Pericardium fibroblast (primary cell): ENCODE data around the gene CD163. TPM values are rescaled to one million over a fixed set of nuclear protein-coding genes. Genes with fewer than 3 reads are reported as not detected.

Source experiments
- total RNA-seq: library from RNA; depleted of rRNA; stranded (reverse); fragments of >200 nt; gene quantifications from 2 replicates; pipeline ENCODE4 v1.2.3, GENCODE V29; 2015

The CD163 gene
- total RNA-seq: not detected in 2 replicates

DNA sequence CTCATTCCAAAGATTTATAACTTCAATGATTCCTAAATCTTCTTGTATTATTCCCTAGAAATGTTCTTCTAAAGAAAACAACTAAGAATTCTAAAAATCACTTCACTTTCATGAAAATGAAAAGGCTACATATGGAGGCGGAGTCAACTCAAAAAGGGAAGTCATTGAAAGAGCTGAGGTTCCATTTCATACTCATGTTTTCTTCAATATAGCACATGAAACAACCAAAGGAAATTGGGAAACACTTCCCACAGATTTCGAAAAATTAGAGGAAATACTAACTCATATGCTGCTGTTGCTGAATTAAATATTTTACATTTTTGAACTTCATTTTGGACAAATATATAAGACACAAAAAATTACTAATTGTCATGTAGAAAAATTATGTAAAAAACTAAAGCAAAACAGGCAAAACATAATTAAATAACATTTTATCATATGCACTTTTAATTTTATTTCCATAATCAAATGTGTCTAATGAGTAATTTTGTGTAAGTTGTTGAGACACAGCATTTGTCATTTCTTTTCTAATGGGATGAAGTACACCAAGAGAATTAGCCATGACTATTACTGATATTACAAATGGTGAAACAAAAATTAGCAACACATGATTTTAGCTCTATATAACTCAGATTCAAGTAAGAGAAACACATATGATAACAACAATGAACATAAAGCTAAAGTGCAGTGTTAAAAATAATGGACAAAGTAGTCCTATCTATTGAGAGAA, at the start of gene CD163:
Gene CD163 (minus strand): TSS at position 92 of the 730 bp plus-strand sequence. CDS start 87 bp downstream, at position 5.

GRCh38 chr12:7444076-7444475, 59.5 kb downstream of the CD163 start, which contains the start of gene CD163L1:
Gene CD163L1, minus strand, starts transcription at chr12:7444153. Its CDS starts 26 bp downstream, at chr12:7444127.

Other genes with a start within 250 kb of the CD163 start
- not detected in 2 replicates for gene ACSM4, start 199.7 kb downstream of the CD163 start, total RNA-seq
- gene CD163L1, start 59.6 kb downstream of the CD163 start, total RNA-seq: not detected in 2 replicates
- gene APOBEC1, start 162.1 kb upstream of the CD163 start, total RNA-seq: not detected in 2 replicates
- gene GDF3, start 192.0 kb upstream of the CD163 start, total RNA-seq: not detected in 2 replicates
- not detected in 2 replicates for gene DPPA3, start 207.7 kb upstream of the CD163 start, total RNA-seq
- not detected in 2 replicates for gene CLEC4C, start 243.6 kb upstream of the CD163 start, total RNA-seq